GM21515 (cell line): ENCODE data around the gene TRH.
"Not testable (repeated sequence)": the region's sequence is repeated elsewhere in the genome, so short reads cannot be mapped to it uniquely, and the experiment has no call there.

Source experiments
- ATAC-seq: cut with Tn5 transposase; IDR thresholded peaks from one replicate; pipeline ENCODE4 v1.9.1; 2021; ENCODE audit not compliant: unreplicated experiment

The TRH gene

DNA sequence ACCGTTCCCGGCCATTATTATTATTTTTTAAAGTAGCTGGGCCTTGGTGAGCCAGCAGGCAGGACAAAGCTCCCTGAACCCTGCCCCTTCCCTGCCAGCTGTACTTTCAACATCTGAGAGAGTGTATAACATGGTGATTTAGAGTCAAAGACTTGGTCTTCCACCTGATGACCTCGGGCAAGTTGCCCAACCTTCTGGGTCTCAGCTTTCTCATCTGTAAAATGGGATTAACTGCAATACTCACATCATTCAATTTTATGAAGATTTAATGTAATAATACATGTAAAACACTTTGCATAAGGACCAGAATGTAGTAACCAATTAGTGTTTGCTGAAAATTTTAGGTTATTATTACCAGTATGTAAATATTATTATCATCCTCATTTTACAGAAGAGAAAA is 11.9 kb upstream of the TRH start:
- ATAC-seq = no peak

DNA sequence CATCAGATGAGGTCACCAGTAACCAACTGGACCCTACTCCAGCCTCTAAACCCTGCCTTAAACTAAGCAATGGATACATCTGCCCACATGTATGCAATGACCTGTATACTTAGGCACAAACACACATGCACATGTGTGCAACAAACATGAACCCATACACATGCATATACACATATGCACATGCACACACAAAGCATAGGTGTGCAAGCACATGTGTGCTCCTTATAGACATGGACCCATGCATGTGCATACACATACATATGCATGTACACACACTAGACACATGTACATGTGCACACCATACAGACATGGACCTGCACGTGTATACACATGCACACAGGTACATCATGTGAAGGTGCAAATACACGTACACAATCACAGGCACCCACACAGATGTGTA is 8.6 kb upstream of the TRH start:
- ATAC-seq = no peak

DNA sequence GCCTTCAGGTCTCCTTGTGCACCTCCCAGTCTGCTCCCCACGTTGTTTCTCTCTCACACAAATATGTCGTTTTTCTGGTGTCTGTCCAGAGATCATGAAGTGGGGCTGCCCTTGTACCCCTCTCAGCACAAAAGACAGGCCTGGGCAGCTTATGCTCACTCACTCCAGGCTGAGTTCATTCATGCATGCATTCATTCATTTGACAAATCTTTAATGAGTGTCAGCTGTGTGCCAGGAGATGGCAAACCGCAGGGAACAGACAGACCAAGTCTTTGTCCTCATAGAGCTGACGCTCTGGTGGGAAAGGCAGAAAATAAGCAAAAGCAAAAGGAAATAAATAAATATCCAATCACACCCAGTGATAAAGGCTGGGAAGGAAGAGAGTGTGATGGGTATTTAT is 7.6 kb upstream of the TRH start:
- no peak for ATAC-seq

DNA sequence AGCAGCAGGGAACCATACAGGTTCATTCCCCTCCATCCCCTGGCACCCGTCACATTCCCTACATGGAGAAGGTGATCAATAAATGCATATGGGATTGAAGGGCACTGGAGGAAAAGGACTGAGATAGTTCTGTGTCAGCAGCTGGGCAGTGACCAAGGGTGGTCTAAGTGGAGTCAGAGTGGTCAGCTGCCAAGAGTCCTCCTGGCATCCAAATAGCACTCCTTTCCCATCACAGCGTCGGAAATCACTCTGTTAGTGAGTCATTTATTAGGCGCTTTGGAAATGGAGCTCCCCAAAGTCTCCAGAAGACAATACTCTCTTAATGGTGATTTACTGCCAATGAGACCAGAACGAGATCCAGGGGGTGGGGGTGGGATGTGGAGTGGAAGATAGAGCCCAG is 6.8 kb upstream of the TRH start:
- no peak for ATAC-seq

DNA sequence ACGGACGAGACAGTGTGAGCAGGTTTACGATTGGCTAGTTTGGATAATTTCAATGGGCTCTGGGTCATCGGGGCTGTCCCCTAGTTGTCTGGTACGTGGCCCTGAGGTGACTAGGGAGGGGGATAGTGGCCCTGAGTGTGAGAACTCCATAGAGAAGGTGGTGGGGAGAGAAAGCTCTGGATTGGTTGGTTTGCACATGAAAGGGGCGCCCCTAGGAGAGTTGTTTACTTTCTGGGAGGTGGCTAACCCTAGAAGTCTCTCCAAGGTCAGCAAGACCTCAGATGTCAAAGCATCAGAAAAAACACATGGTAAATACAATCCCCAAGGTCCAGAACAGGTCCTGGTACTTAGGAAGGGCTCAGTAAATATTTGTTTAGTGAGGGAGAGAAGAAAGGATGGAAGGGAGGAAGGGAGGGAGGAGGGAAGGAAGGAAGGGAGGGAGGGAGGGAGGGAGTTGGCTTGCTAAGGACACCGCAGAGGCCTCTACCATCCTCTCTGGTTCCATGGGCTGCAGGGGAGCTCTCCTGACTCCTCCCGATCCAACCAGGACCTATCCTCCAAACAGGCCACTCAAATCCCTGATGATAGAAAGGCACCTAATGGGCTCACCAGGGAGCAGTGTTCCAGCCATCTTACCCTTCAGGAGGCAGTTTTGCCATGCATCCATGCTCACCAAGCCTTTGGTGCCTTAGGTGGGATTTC is 3.0 kb upstream of the TRH start:
- no peak for ATAC-seq

DNA sequence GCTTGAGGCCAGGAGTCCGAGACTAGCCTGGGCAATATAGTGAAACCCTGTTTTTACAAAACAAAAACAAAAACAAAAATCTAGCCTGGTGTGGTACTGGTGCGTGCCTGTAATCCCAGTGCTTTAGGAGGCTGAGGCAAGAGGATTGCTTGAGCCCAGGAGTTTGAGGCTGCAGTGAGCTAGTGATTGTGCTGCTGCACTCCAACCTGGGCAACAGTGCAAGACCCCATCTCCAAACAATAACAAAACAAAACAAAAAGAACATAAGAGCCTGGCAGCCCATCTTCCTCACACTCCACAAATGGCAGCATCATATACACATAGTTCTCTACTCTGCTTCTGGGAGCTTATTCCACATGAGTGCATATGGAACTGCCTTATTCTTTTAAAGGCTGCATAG is 2.2 kb upstream of the TRH start:
- no peak for ATAC-seq

DNA sequence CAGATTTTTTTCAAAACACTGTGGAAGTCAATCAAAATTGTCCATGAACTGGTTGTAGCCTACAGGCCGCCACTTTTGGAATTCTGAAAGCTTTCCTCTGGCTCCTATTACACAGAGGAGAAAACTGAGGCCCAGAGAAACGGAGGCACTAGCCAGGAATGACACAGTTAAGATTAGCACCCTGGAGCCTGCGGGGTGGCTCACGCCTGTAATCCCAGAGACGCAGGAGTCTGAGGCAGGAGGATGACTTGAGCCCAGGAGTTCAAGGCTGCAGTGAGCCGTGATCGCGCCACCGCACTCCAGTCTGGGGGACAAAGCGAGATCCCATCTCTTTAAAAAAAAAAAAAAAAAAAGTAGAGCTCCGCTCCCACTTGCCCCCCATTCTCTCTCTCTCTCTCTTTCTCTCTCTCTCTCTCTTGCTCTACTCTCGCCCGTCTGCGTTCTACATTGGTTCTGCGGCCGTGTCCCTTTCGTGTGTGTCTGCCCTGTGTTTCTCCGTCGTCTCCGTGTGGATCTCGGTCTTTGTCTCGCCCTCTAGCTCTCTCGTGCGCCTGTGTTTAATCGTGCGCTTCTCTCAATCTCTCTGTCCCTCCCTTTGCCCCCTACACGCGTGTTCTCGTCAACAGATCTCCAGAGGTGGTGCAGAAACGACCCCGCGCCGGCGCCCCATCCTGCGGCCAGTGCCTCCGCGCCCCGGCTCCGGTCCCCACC is 512 bp upstream of the TRH start:
- no peak for ATAC-seq

DNA sequence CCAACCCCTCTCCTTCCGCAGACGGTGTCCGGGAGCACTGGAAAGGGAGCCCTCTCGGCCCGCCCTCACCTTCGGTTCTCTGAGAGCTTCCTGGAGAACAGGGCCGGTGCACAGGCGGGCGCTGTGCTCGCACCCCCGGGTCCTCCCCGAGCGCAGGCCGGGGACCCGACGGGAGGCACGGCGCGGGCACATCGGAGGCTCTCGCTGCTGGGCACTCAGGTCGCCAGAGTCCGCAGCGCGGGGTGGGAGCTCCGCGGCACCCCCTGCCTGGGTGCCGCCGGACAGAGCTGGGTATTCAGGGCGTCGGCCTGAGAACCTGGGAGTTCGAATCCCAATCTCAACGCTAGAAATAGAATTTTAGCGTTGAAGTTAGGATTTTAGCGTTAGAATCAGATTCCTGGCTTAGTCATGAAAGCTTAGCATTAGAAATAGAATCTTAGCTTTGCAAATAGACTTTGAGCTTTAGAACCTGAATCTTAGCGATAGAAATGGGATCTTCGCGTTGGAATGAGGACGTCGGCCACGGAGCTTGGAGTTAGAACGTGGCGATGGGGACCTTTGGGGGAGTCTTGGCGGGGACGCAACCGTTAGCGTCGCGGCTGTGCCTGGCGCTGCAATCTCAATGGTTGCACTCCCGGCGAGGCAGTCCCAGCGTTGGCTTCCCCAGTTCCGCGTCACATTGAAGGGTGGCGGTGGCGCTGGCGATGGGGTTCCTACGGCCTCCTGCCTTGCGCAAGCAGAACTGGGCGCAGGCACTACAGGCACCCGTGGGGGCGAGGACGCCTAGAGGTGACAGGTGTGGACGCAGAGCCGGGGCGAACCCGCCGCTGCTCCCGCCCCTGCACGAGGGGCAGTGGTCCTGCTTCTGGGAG is 549 bp downstream of the TRH start:
- no peak for ATAC-seq

DNA sequence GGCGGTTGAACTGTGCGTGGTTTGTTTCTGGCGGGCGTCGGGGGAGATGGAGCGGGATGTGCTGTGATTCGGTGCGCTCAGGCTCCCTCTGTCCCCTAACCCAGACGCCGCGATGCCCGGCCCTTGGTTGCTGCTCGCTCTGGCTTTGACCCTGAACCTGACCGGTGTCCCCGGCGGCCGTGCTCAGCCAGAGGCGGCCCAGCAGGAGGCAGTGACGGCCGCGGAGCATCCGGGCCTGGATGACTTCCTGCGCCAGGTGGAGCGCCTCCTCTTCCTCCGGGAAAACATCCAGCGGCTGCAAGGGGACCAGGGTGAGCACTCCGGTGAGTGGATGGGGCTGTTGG is 1.2 kb downstream of the TRH start:
- no peak for ATAC-seq

DNA sequence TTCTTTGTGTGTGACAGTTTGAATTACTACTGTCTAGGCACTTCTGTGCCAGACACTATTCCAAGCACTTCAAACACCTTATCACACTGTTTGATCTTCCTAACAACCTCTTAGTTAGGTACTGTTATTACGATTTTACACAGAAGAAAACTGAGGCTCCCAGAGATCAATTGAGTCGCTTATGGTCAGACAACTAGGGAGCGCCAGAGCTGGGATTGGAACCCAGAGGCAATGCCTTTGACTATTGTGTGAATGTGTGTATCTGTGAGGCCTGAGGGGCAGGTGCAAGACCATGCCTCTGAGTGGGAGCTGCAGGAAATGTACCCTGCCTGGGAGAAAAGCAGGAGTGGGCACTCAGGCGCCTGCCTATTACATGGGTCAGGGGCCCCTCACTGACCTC is 1.8 kb downstream of the TRH start:
- no peak for ATAC-seq

DNA sequence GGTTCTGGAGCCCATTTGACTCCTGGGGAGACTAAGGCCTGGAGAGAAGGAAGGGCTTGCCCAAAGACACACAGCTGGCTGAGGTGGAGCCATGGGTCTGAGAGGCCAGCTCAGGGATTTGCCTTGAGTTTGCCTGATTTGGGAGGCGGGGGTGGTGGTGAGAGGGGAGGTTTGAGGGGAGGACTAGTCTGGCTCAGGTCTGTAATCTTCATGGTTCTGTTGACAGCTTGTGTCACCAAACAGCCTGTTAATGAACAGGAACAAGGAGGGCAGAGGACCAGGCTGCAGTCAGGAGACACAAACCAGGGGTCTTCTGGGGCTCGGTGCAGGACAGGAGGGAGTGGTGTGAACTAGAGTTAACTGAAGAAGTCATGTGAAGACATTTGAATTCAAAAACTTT is 3.6 kb downstream of the TRH start:
- ATAC-seq = no peak

DNA sequence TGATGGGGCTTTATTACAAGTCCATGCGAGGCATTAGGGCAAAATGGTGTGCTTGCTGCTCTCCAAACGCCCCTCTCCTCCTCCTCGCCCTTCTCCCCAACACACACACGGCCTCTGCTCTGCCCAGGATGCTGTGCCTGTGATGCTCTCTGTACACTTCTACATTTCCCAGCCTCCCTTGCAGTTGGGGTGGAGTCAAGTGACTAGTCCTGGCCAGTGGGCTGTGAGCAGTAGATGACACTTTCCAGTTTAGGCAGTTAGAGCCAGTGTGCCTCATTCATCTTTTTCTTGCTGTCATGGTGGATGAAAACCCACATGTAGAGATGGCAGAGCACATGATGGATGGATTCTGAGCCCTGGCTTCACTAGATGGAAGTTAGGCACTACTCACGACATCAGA is 5.4 kb downstream of the TRH start:
- no peak for ATAC-seq

DNA sequence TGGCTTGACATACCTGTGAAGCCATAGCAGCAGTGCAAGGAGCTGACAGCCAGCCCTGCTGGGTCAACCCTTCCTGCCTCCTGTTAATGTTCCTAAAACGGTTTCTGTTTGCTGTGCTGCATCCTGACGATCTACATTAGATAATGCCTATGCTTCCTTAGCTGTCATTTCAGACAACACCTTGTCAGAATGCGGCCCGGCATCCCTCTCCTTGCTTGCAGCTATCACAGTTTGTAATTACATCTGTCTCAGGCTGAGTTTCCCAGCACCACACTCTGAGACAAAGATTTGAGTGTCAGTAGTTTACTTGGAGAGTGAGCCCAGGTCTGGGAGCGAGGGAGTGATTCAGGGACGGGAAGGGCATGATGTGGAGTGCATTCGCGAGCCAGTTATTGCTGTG is 9.0 kb downstream of the TRH start:
- ATAC-seq = no peak

DNA sequence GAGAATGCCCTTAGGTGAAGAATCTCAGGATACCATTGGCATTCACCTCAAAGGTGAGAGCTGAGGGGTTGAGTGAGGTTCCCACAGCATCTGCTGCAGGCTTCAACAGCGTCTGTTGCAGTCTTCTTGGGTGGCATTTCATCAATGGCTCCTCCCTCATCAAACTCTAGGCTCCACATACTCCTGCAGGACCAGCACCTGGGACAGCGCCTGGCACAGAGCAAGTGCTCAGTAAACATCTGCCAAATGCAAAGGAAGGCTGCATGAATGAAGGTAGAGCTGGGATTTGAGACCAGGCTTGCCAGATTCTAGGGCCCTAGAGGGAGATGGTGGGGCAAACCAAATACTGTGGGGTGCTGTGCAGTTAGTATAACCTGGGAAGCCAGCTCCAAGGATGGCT is 9.6 kb downstream of the TRH start:
- no peak for ATAC-seq

DNA sequence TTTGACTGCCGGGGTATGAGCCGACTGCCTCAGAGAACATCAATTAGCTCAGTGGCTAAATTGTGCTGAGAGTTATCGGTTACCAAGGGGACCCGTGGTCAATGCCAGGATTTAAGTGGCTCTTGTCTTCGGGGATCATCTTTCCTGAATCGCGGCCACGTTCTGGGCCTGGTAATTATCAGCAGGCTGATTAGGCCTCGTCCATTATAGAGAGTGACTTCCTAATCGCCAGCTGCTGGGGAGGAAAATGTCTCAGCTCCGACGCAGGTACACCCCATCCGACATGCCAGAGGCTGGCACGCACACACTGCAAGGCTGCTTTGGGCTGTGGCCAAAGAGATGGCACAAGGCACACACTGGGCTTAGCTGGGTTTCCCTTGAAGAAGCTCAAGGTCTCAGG is 10.6 kb downstream of the TRH start:
- no peak for ATAC-seq

DNA sequence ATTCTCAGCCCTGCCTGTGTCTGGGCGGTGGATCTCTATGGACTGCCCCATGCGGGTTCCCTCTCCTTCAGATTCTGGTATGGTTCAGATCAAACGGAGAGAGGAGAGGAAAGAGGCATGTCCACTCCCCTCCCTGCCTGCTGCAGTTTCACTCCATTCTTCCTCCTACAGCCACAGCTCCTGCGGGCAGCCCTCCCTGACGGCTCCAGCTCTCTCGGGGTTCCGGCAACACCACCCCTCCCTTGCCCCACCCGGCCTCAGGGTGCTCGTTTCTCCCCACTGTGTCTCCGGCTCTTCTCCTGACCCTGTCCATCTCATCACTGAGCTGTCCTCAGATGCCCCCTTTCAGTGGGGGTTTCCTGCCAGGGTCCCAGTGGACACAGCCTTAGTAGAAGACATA is 13.9 kb downstream of the TRH start:
- ATAC-seq = no peak

DNA sequence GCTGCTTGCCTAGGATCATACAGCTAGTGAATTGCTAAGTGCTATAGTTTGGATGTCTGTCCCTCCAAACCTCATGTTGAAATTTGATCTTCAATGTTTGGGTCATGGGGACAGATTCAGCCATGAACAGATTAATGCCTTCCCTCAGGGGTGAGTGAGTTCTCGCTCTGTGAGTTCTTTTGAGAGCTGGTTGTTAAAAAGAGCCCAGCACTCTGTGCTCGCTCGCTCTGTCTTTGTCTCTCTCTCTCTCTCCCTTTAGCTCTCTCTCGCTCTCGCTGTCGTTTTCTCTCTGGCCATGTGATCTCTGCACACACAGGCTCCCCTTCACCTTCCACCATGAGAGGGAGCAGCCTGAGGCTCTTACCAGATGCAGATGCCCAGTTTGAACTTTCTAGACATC is 14.9 kb downstream of the TRH start:
- ATAC-seq = no peak

DNA sequence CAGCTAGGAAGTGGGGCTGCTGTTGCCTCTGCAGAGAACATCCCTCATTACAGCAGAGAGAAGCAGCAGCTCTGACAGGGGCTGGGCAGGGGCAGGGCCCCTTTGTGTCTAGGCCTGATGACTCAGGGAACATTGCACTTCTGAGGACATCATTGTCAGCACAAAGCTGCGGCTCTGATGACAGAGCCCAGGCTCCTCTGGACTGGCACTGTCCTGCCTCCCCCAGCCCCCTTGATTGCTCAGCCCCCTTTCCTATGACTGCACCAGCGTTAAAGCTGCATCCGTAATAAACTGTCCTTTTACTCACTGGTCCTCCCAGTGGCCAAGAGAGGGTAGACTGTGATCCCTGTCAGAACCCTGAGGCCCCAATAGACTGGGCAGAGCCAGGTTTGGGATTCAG is 18.3 kb downstream of the TRH start:
- no peak for ATAC-seq

DNA sequence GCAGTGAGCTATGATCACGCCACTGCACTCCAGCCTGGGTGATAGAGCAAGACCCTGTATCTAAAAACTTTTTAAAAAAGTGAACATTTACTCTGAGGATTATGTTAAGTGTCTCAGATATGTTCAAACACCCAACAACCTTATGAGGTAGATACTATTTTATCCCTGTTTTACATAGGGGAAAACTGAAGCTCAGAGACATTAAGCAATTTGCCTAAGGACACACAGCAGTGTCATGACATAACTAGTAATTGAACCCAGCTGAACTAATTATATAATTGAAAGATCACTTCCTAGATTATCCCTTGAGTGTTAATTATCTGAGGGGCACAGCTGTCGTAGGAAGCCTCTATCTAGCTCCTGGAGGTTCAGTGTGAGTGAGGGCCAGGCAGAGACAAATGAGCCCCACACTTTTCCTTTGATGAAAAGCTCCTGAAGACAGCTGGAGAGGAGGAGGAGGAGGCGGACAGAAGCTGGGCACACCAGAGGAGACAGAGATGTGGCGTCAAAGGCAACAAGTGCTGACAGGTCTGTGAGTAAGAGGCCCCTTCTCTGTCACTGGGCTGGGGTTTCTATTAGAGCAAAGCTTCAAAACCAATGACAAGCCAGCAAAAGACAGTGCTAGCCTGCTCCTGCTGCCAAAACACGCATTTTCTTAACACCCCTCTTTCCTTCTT is 20.5 kb downstream of the TRH start:
- no peak for ATAC-seq

DNA sequence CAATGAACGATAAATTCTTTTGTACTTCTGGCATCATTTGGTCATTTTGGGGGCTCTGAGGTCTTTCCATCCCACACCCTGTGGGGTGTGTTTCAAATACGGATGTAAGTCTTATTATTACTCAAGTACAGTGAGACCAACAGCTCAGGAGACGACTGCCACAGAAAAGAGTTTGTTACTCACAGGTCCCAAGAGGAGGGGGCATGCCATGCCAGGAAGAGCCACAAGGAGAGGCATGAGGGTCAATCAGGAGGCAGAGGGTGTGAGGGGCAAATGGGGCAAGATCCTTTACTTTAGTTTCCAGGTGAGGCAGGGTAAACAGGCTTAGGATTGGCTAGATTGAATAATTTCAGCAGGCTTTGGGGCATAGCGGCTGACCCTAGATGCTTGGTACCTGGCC is 21.6 kb downstream of the TRH start:
- no peak for ATAC-seq

DNA sequence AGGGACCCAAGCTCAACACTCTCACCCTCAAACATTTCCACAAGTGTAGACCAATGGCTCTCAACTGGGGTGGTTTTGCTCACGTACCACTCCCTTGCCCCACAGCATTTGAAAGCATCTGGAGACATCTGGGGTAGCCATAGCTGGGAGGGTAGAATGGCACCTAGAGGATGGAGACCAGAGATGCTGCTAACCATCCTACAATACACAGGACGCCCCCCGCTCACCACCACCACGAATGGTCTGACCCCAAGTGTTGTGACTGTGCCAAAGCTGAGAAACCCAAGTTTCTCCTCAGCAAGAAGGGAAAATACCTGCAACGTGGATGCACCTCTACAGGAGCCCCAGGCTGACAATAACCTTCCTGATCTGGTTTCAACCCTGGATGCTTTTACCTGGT is 24.7 kb downstream of the TRH start:
- not testable (repeated sequence) for ATAC-seq
